Measurements from ENCODE around the gene CCDC197.

Gene CCDC197

GRCh38 chr14:94027566-94028449 is 30.7 kb downstream of the CCDC197 start:
- peak in 1 of 3 donors; percentile 19 for DNase-seq

GRCh38 chr14:94028450-94028826 is 31.3 kb downstream of the CCDC197 start:
- DNase-seq = no peak

- DNase-seq = peak; percentile 58 to 65 (median 63)
These were observed 32.2 kb downstream of the CCDC197 start for GRCh38 chr14:94029265-94029664.

DNA sequence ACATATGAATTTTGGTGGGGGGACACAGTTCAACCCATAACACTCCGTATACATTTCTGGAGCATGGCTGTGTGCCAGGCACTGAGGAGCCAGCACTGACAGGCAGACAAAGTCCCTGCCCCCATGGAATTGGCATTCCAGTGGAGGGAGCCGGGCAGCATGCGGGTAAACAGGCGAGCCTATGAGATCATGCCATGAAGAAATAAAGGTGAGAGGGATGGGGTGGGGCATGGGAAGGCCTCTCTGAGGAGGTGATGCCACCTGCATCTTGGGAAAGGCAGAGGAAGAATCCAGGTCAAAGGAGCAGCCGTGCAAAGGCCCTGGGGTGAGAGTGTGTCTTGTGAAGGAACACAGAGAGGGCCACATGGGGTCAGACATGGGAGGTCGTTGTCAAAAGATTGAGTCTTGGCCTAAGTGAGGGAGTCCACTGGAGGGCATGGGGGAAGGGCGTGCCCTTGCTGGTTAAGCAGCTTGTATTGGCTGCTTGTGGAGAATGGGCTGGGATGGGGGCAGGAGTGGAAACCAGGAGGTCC is 32.6 kb downstream of the CCDC197 start:
- DNase-seq = no peak

DNA sequence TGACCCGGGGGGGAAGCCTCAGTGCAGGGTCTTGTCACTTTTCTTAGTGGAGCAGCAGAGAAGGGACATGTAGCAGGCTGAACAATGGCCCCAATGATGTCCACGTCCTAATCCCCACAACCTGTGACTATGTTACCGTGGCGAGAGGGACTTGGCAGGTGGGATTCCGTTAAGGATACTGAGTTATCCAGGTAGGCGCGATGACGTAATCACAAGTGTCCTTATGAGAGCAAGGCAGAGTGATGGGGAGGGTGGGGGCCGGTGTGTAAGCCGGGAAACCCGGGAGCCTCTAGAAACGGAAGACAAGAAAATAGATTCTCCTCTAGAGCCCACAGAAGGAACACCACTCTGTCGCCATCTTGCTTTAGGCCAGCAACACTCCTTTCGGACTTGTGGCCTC is 33.5 kb downstream of the CCDC197 start:
- DNase-seq = no peak

GRCh38 chr14:94031161-94031882 is 34.2 kb downstream of the CCDC197 start:
- DNase-seq = no peak

- no peak for DNase-seq
These were observed 34.8 kb downstream of the CCDC197 start for GRCh38 chr14:94031883-94032279.

- DNase-seq = peak; percentile 21 to 37 (median 24)
These were observed 37.8 kb downstream of the CCDC197 start for GRCh38 chr14:94034886-94035285.

DNA sequence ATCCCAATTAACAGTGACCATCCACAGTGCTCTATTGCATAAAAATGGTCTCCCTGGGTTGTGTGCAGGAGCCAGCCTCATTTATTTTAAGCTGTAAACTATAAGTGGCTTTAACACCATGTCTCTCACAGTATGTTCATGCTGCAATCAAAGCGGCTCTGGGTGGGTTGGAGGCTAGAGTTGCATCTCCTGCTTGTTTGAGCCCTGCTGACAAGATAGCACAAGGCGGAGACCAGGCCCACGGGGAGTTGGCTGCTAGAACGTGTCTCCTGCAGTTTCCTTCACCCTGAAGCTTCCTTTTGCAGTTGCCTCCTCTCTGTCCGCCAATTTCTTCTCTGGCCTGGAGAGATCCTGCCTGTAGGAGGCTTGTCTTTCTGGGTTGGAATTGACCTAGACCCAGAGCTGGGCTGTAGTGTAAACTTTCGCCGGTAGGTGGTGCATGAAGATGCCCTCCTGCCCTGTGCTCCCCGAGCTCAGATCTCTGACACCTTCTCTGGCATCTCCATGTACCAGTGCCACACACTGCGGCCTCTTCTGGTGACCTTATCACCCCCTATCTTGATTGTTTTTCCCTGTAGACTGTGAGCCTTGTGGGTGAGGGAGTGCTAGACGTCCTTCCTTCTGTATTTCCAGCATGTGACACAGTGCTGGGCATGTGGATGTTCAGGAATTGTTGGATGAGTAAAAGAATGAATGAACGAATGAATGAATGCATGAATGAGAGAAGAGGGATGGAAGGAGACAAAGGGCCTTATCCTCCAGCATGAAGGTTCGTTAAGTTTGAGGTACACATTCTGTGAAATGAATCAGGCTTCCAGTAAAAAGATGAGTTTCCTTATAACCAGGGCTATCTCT is 39.4 kb downstream of the CCDC197 start:
- peak; percentile 75 to 82 (median 79) for DNase-seq

DNA sequence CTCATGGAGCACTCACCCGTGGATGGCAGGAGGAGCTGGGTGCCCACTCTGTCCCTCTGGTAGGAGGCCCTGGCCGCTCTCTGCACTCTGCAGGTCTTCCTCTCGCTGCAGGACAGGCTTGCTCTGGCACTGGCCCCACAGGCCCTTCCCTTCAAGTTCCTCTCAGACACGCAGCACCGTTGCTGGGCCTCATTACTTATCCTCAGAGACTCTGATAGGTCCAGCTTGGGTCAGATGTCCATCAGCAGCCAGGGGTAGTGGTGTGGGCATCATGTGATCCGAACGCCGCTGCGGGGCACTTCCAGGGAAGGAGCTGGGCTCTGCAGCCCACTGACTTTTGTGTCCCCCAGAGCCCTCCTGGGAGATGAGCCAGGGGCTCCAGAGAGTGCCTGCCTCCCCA is 40.9 kb downstream of the CCDC197 start:
- no peak for DNase-seq

DNA sequence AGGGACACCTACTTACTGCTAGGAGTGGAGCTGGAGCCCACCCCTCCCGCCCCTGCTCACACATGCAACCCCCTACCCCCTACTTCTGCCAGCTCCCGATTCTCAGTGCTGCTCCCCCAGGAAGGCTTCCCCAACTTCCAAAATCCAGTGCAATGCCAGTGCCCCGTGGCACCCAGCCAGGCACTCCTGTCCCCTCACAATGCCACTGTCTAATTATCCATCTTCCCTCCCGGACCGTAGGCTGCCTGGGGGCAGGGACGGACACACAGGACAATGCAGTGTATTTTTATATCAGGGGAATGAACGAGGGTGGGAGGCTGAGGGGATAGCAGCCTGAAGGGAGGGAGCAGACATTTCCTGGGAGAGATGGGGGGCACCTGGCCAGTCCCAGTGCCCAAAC is 41.4 kb downstream of the CCDC197 start:
- no peak for DNase-seq

- no peak for DNase-seq
These were observed 42.0 kb downstream of the CCDC197 start for GRCh38 chr14:94038921-94039629.

GRCh38 chr14:94040247-94040646 is 43.1 kb downstream of the CCDC197 start:
- no peak for DNase-seq

- DNase-seq = no peak
These were observed 43.7 kb downstream of the CCDC197 start for GRCh38 chr14:94040796-94041195.

DNA sequence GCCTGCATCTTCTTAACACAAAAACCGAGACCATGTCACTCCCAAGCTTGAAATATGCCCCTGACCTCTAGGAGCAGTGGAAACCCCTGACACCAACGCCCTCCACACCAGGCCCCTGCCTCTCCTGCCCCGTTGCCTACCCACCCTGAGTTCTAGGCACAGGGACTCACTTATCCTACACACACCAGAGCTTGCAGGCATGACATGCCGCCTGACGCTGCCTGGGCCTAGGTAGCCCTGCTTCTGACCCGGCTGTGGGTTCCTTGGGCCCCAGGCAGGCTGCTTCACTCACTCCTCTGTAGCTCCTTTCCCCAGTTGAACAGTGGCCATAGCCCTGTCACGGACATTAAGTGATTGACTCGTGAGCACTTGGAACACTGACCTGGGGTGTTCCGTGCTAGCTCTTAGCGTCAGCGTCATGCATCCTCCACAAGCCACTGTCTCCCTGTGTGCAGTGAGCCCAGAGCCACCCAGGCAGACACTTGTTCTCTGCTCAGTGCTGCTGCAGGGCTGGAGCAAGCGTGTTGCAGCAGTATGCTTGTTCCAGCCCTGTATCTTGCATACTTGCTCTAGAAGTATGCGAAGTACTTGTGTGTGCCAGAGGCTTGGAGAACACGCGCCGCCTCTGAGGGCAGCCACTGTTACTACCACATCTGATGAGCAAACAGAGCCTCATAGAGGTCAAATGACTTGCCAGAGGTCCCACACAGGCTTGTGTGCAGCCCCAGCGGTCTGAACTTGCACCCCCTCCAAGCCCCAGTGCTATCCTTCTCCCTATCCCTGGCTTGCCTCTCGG is 44.6 kb downstream of the CCDC197 start:
- DNase-seq = no peak

- DNase-seq = no peak
These were observed 45.5 kb downstream of the CCDC197 start for GRCh38 chr14:94042433-94043091.

DNA sequence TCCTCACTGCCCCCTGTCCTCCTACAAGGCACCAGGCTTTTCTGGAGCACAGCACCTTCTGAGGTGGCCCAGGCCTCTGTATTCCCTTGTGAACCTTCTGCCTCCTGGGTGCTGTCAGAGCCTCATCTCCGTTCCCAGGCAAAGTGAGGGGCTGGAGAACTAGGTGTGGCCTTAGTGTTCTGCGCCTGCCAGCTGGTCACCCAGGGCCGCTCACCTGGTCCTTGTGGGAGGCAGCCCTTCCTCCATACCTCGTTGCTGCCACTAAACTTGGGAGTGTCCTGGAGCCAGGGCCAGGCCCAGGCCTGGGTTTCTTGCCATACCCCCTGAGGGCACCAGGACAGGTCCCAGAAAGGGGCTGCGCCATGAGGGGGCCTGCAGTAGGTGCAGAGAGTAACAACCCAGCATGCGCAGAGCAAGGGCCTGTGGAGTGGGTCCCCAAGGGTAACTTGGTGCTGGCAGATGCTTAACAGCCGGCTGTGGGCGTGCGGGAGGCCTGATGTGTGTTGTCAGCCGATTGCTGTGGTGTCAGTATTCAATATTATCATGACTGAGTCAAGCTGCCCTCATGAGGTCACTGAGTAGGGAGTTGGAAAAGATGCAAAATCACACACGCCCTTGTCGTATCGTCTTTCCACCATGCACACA is 46.1 kb downstream of the CCDC197 start:
- no peak for DNase-seq

DNA sequence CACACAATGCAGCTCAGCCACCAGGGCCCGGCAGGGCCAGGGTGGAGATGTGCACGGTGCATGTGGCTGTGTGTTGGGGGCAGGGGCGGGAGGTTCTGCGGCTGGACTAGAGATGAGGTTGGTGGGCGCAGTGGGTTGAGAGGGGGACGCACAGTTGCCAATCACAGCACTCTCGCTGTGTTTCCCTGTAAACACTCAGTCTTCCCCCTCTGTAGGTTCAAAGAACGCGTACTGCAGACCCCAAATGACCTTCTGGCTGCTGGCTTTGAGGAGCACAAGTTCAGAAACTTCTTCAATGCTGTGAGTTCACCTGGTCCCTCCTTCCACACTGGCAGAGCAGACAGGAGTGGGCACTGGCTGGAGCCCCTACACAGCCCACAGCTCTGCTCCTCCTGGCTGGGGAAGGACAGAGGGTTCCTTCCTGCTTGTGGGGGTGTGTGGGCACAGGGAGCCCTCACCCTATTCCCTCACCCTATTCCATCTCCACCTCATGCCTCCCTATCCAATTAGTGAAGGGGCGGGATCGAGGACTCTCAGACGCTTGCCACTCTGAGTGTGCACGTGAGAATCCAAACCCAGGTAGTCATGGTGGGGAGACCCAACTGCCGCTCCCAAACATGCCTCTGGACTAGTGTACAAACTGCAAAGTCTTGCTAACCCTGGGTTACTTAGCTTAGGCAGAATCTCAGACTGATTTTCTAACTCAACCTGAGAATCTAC is 46.8 kb downstream of the CCDC197 start:
- DNase-seq = no peak

DNA sequence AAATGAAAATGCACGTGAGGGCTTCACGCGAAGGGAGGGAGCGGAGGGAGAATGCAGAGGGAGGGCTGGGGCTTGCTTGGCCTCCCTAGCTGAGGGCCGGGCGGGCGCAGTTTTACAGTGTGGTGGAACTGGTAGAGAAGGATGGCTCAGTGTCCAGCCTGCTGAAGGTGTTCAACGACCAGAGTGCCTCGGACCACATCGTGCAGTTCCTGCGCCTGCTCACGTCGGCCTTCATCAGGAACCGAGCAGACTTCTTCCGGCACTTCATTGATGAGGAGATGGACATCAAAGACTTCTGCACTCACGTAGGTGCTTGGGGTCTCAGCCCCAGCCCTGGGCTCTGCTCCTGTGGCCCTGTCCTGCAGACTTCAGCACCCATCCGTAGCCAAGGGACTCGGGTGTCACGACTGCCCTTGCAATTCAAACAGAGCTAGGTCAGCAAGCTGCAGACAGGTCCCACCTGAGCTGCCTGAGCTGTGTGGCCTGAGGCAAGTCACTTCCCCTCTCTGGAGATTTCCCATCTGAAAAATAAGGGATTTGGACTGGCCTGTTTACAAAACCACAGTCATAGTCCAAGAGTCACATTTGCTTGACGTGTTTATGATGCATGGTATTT is 47.5 kb downstream of the CCDC197 start:
- no peak for DNase-seq

Data from suppressor macrophage treated with lipopolysaccharide for 1 hour (primary cell).